Iris pigment epithelial cell (primary cell): ENCODE results near the gene RTL10.
"Not testable (repeated sequence)": the region's sequence is repeated elsewhere in the genome, so short reads cannot be mapped to it uniquely, and the experiment has no call there.

Source experiments
- DNase-seq: peaks from one replicate; pipeline ENCODE4 v3.0.0-alpha.2; 2011; ENCODE audit warnings: low read depth

The RTL10 gene

GRCh38 chr22:19889951-19890350, 35.3 kb upstream of the RTL10 start:
- no peak for DNase-seq

- no peak for DNase-seq
These were observed 33.6 kb upstream of the RTL10 start for GRCh38 chr22:19888131-19888746.

GRCh38 chr22:19887256-19887985, 32.7 kb upstream of the RTL10 start:
- no peak for DNase-seq

- DNase-seq = peak; percentile 76
These were observed 32.1 kb upstream of the RTL10 start for GRCh38 chr22:19886605-19887255.

GRCh38 chr22:19885841-19886592, 31.3 kb upstream of the RTL10 start:
- no peak for DNase-seq

GRCh38 chr22:19884954-19885751, 30.5 kb upstream of the RTL10 start:
- DNase-seq = no peak

GRCh38 chr22:19884161-19884953, 29.7 kb upstream of the RTL10 start:
- DNase-seq = no peak

GRCh38 chr22:19883446-19883845, 28.8 kb upstream of the RTL10 start:
- not testable (repeated sequence) for DNase-seq

GRCh38 chr22:19882446-19883381, 28.0 kb upstream of the RTL10 start:
- DNase-seq = no peak

- DNase-seq = peak; percentile 96
These were observed 26.3 kb upstream of the RTL10 start for GRCh38 chr22:19880786-19881569.

- no peak for DNase-seq
These were observed 25.5 kb upstream of the RTL10 start for GRCh38 chr22:19879992-19880785.

GRCh38 chr22:19879643-19879991, 24.9 kb upstream of the RTL10 start:
- no peak for DNase-seq

GRCh38 chr22:19879246-19879570, 24.5 kb upstream of the RTL10 start:
- no peak for DNase-seq

- peak; percentile 28 for DNase-seq
These were observed 24.0 kb upstream of the RTL10 start for GRCh38 chr22:19878461-19879245.

- peak; percentile 82 for DNase-seq
These were observed 23.1 kb upstream of the RTL10 start for GRCh38 chr22:19877626-19878339.

GRCh38 chr22:19876941-19877625, 22.4 kb upstream of the RTL10 start:
- DNase-seq = no peak
